ENCODE measurements around the gene GATC.

GRCh38 chr12:120437735-120438494 lies 8.3 kb upstream of the GATC start, which contains the start of gene COX6A1:
- no peak for TF ChIP-seq EZH2phosphoT487 (IDR thresholded peaks at IDR 0.05; ENCODE audit: insufficient read depth, low read depth)
- TF ChIP-seq EZH2 (IDR thresholded peaks at IDR 0.05; ENCODE audit: insufficient read depth, poor library complexity, severe bottlenecking), result no peak
